GM23248 (cell line): ENCODE measurements around the gene DUSP2. TPM values are rescaled to one million over a fixed set of nuclear protein-coding genes. Genes with fewer than 3 reads are reported as not detected.

Experiments
- DNase-seq: peaks from one replicate; pipeline ENCODE4 v3.0.0-alpha.2; 2015
- H2AFZ ChIP-seq: fragments of 200-600 bp; sonication (generic); 2 replicates; pipeline ENCODE4 v1.6.1; 2016; ENCODE audit warnings: antibody characterized with exemption
- H3F3A ChIP-seq: fragments of 200-600 bp; sonication (generic); 2 replicates; pipeline ENCODE4 v1.6.1; 2016; ENCODE audit warnings: mild to moderate bottlenecking, antibody characterized with exemption, mixed run types; ENCODE audit not compliant: insufficient read depth
- H3K27ac ChIP-seq: fragments of 200-600 bp; sonication (generic); 2 replicates; pipeline ENCODE4 v1.5.1; 2016; ENCODE audit warnings: mild to moderate bottlenecking
- H3K27me3 ChIP-seq: fragments of 200-600 bp; sonication (generic); replicated peaks from 2 replicates; pipeline ENCODE4 v1.6.1; 2016; ENCODE audit warnings: mild to moderate bottlenecking; ENCODE audit not compliant: insufficient read depth
- H3K36me3 ChIP-seq: fragments of 200-600 bp; sonication (generic); 2 replicates; pipeline ENCODE4 v1.6.1; 2016; ENCODE audit warnings: low read depth, mild to moderate bottlenecking
- H3K4me1 ChIP-seq: fragments of 200-600 bp; sonication (generic); 2 replicates; pipeline ENCODE4 v1.6.1; 2016; ENCODE audit warnings: mild to moderate bottlenecking; ENCODE audit not compliant: insufficient read depth
- H3K4me2 ChIP-seq: fragments of 200-600 bp; sonication (generic); one replicate; pipeline ENCODE4 v1.6.1; 2016; ENCODE audit warnings: mild to moderate bottlenecking; ENCODE audit not compliant: unreplicated experiment
- H3K4me3 ChIP-seq: fragments of 200-600 bp; sonication (generic); 2 replicates; pipeline ENCODE4 v1.5.1; 2016; ENCODE audit warnings: mild to moderate bottlenecking
- H3K79me2 ChIP-seq: fragments of 200-600 bp; sonication (generic); 2 replicates; pipeline ENCODE4 v1.6.1; 2016; ENCODE audit warnings: mild to moderate bottlenecking; ENCODE audit not compliant: insufficient read depth
- H3K9ac ChIP-seq: fragments of 200-600 bp; sonication (generic); 2 replicates; pipeline ENCODE4 v1.6.1; 2016; ENCODE audit warnings: mild to moderate bottlenecking
- H3K9me2 ChIP-seq: fragments of 200-600 bp; sonication (generic); 2 replicates; pipeline ENCODE4 v1.6.1; 2016; ENCODE audit warnings: mixed run types, mild to moderate bottlenecking, moderate library complexity; ENCODE audit not compliant: insufficient read depth
- H3K9me3 ChIP-seq: fragments of 200-600 bp; sonication (generic); one replicate; pipeline ENCODE4 v1.6.1; 2017; ENCODE audit warnings: low read depth
- H4K20me1 ChIP-seq: fragments of 200-600 bp; sonication (generic); 2 replicates; pipeline ENCODE4 v1.6.0; 2016; ENCODE audit not compliant: insufficient read depth
- EZH2 ChIP-seq: fragments of 200-600 bp; sonication (generic); IDR thresholded peaks from 2 replicates; pipeline ENCODE4 v1.6.1; 2018; ENCODE audit warnings: antibody characterized with exemption, mild to moderate bottlenecking; ENCODE audit not compliant: insufficient read depth, poor library complexity, severe bottlenecking
- EZH2phosphoT487 ChIP-seq: fragments of 200-600 bp; sonication (generic); IDR thresholded peaks from 2 replicates; pipeline ENCODE4 v1.6.1; 2018; ENCODE audit warnings: antibody characterized with exemption, moderate library complexity, mild to moderate bottlenecking, low read depth; ENCODE audit not compliant: insufficient read depth
- WGBS, 2 experiments: methylation state at CpG; one replicate each; pipeline ENCODE4 v1.1.6; 2015 to 2017; ENCODE audit warnings: low lambda C conversion rate in 2 of 2, low coverage in 1 of 2; ENCODE audit errors: missing lambda C conversion rate in 2 of 2; 5-methylcytosine and 5-hydroxymethylcytosine counted together
- in situ Hi-C: fragments of 300-500 bp; cut with MboI; formaldehyde crosslinking; loops from 2 replicates; pipeline ENCODE4 v1.15.0; 2020
- polyA plus RNA-seq: library from polyadenylated mRNA; unstranded; fragments of >200 nt; fragmentation: Nextera tagmentation; extraction: Ambion mirVana; gene quantifications from 2 replicates; pipeline ENCODE4 v1.2.1, GENCODE V29; 2016
- total RNA-seq: library from RNA; depleted of rRNA; stranded (reverse); fragments of >200 nt; shearing (Covaris generic); gene quantifications from 2 replicates; pipeline ENCODE4 v1.2.3, GENCODE V29; 2014

DUSP2 gene
- total and polyA plus RNA-seq, 2 experiments from 2014 or later, result 3.1 to 8.8 TPM

DNA sequence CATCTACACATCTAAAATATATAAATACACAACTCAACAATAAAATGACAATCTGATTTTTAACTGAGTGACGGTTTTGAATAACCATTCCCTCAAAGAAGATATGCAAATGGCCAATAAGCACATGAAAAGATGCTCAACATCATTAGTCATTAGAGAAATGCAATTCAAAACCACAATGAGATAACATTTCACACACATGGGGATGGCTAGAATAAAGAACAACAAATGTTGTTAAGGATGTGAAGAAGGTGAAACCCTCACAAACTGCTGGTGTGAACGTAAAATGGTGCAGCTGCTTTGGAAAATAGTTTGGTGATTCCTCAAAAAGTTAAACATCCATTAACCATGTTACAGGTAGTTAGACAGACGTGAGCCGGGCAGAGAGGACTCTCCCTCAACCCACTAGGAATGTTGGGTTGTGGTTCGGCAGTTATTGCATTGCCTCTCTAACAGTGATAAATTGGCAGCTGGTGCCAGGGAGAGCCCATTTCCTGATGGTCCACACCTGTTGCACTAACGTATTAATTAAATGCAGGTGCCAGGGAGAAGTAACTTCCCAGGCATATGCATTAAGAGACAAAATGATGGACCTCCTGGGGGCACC, 22.3 kb upstream of the DUSP2 start:
- in situ Hi-C loops, result no loop called here
- Histone ChIP-seq H3K9me3 (no peaks in the 10 kb centered on the region), H3K79me2 (no peaks in the 10 kb centered on the region), H3K27me3 (no peaks in the 10 kb centered on the region), H3F3A (peaks cover 19% of the 10 kb centered on the region), H3K9me2 (no peaks in the 10 kb centered on the region), H4K20me1 (no peaks in the 10 kb centered on the region), H3K36me3 (no peaks in the 10 kb centered on the region), H3K4me3 (no peak overlapping the region), H3K4me1 (peaks cover 16% of the 10 kb centered on the region), H2AFZ (no peak overlapping the region), H3K27ac (no peak overlapping the region), H3K9ac (no peak overlapping the region), H3K4me2 (no peak overlapping the region)
- TF ChIP-seq EZH2phosphoT487, result no peak
- no peak for TF ChIP-seq EZH2
- no peak for DNase-seq
- WGBS, 2 experiments, result 84 to 88% methylated on average over 6 of the region's 6 CpGs

DNA sequence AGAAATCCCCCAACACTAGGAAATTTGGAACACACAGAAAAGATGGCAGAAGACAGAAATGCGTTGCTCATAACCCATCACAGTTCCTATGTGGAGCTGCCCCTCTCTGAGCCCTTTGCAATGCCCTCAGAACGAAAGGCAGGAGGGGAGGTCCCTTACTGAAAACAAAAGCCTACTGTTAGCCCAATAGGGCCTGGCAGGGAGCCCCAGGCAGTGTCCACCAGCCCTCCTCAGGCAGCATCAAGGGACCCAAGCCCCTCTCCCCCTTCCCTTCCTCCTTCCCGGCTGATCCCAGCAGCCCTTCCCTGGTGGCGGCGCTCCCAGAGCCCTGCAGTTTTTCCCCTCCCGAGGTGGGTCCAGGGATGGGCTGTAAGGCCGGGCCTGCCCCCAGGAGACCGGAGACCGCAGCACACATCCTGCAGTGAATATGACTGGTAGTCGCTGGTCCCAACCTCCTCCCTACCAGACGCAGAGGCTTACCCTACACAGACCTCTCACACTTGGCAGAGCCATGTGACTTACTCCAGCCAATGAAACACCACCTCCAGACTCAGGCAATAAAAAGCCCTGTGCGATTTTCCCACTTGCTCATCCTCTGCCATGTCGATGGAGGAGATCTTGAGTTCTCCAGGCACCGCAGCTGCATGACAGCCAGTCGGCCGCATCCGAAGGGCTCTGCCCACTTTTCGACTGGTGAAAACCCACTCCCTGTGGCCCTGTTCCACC, 19.4 kb upstream of the DUSP2 start:
- no peak overlapping the region for H3K27ac ChIP-seq
- in situ Hi-C loops, result no loop called here
- H3K4me2 ChIP-seq, result no peak overlapping the region
- no peaks in the 10 kb centered on the region for H3K9me2 ChIP-seq
- H3K27me3 ChIP-seq, result no peaks in the 10 kb centered on the region
- H2AFZ ChIP-seq, result no peak overlapping the region
- no peak overlapping the region for H3K4me3 ChIP-seq
- no peak overlapping the region for H3K9ac ChIP-seq
- H3K4me1 ChIP-seq, result peaks cover 16% of the 10 kb centered on the region
- H3K79me2 ChIP-seq, result no peaks in the 10 kb centered on the region
- TF ChIP-seq EZH2 (no peak), EZH2phosphoT487 (no peak)
- peaks cover 14% of the 10 kb centered on the region for H3F3A ChIP-seq
- WGBS, 2 experiments, result 83 to 84% methylated on average over 18 of the region's 18 CpGs
- DNase-seq, result no peak
- H4K20me1 ChIP-seq, result no peaks in the 10 kb centered on the region
- no peaks in the 10 kb centered on the region for H3K9me3 ChIP-seq
- no peaks in the 10 kb centered on the region for H3K36me3 ChIP-seq

DNA sequence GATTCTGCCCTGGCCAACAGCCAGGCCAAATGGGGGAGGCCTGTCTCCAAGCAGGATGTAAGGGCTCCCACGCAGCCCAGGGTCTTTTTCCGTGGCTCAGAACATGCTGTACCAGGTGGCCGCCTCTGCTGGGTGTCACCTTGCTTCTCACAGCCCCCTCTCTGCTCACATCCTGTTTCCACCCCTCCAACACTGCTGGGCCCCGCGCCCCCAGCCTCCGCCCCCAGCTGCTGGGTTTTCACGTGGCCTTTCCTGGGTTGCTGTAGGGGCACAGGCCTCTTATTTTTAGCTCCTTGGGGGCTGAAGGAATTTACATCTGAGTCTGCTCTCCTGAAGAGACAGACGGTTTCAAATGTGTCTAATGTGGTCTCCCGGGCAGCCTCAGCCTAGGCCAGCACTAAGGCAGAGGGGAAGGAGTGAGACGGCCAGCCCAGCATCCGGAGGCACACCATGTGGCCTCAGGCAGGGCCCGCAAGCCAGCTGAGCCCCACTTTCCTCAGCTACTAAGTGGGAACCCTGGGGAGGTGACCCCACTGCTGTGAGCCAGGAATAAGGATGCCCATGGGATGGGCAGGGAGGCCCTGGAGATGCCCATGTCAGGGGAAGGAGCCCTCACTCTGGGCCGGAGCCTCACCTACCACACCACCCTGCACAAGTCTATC, 18.7 kb upstream of the DUSP2 start:
- Histone ChIP-seq H3K79me2 (no peaks in the 10 kb centered on the region), H3K9ac (no peak overlapping the region), H3K4me1 (peaks cover 9% of the 10 kb centered on the region; the same call in 1 of the 2 replicates), H3F3A (peaks cover 9% of the 10 kb centered on the region), H3K27ac (no peak overlapping the region), H2AFZ (no peak overlapping the region), H3K9me2 (no peaks in the 10 kb centered on the region), H4K20me1 (no peaks in the 10 kb centered on the region), H3K36me3 (no peaks in the 10 kb centered on the region), H3K4me3 (no peak overlapping the region), H3K27me3 (no peaks in the 10 kb centered on the region), H3K4me2 (no peak overlapping the region), H3K9me3 (no peaks in the 10 kb centered on the region)
- TF ChIP-seq EZH2phosphoT487, result no peak
- TF ChIP-seq EZH2, result no peak
- WGBS, 2 experiments, result 72 to 75% methylated on average over 13 of the region's 13 CpGs
- DNase-seq, result no peak
- in situ Hi-C loops, result no loop called here

DNA sequence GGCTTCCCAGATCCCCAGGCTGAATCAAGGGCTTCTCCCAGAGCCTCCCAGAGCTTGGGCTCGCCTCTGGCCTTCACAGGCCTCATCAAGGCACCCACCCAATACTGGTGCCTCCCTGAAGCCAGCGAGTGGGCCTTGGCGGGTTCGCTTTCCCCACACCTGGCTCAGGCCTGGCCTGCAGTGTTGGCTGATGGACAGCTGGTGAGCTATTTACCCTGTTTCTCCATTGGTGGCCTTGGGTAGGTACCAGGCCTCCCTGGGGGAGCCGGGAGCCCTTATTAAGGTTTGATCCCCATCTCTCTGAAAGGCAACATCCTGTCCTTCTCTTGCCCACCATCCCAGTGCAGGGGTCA, 18.2 kb upstream of the DUSP2 start:
- H3K36me3 ChIP-seq, result no peaks in the 10 kb centered on the region
- H3K79me2 ChIP-seq, result no peaks in the 10 kb centered on the region
- H3K4me3 ChIP-seq, result no peak overlapping the region
- H3K9me2 ChIP-seq, result no peaks in the 10 kb centered on the region
- peaks cover 3% of the 10 kb centered on the region for H3F3A ChIP-seq
- no peak overlapping the region for H3K4me2 ChIP-seq
- no peaks in the 10 kb centered on the region for H4K20me1 ChIP-seq
- TF ChIP-seq EZH2phosphoT487, result no peak
- no peak for TF ChIP-seq EZH2
- in situ Hi-C loops, result no loop called here
- H3K27ac ChIP-seq, result no peak overlapping the region
- peaks cover 4% of the 10 kb centered on the region; the same call in 1 of the 2 replicates for H3K4me1 ChIP-seq
- H3K9ac ChIP-seq, result no peak overlapping the region
- H2AFZ ChIP-seq, result no peak overlapping the region
- DNase-seq, result no peak
- H3K9me3 ChIP-seq, result no peaks in the 10 kb centered on the region
- no peaks in the 10 kb centered on the region for H3K27me3 ChIP-seq
- 81 to 91% methylated on average over 4 to 5 of the region's 5 CpGs for WGBS, 2 experiments
